HCT116 (cell line): Measurements from ENCODE around the gene DENND5B. TPM values are rescaled to one million over a fixed set of nuclear protein-coding genes. Genes with fewer than 3 reads are reported as not detected.

Source experiments
- ATAC-seq: fragments of 200-7000 bp; cut with Tn5 transposase; 2 replicates; pipeline ENCODE4 v1.9.1; 2020; ENCODE audit warnings: mild to moderate bottlenecking, moderate library complexity
- BruUV-seq: library from RNA; stranded (reverse); fragments of 400-500 nt; replicated peaks from 2 replicates; lab custom pipeline; 2021; lab: Mats Ljungman, UMichigan
- CTCF ChIA-PET: fragments of 300-600 bp; sonication (Branson Sonifier 250); formaldehyde crosslinking; loops from one replicate; lab custom pipeline; 2021; ENCODE audit warnings: antibody characterized with exemption; lab: Charles Lee
- POLR2A ChIA-PET: fragments of 300-600, 350-600 bp; sonication (Branson Sonifier 250); formaldehyde crosslinking; loops from one replicate; lab custom pipeline; 2021; ENCODE audit warnings: antibody characterized with exemption; lab: Charles Lee
- RAD21 ChIA-PET, 2 experiments: fragments of 300-600 bp; sonication (Branson Sonifier 250); formaldehyde crosslinking; loops; one replicate each; lab custom pipeline; 2023; ENCODE audit warnings: low total read pairs in 2 of 2; ENCODE audit not compliant: uncharacterized antibody in 2 of 2, unreplicated experiment in 2 of 2, low non-redundant PET in 1 of 2; lab: Charles Lee
- DNase-seq: peaks from one replicate; pipeline ENCODE4 v3.0.0-alpha.2; 2010; ENCODE audit warnings: low read depth, low spot score
- H2AFZ ChIP-seq: fragments of 200-600 bp; shearing (Covaris generic), sonication (generic); 2 replicates; pipeline ENCODE4 v1.6.1; 2017; ENCODE audit warnings: low read depth, mixed run types, mixed read lengths, antibody characterized with exemption, low read length; ENCODE audit not compliant: poor library complexity, severe bottlenecking
- H3K27ac ChIP-seq: 2 replicates; pipeline ENCODE4 v1.5.1; 2012; ENCODE audit warnings: low read depth, low read length
- H3K27me3 ChIP-seq: fragments of 200-600 bp; sonication (generic); 2 replicates; pipeline ENCODE4 v1.6.1; 2016; ENCODE audit warnings: mixed run types, low read length, mixed read lengths; ENCODE audit not compliant: insufficient read depth
- H3K36me3 ChIP-seq, 2 experiments: fragments of 200-500 bp in 1 of 2; fragments of 200-600 bp in 1 of 2; sonication (Bioruptor generic) in 1 of 2; sonication (generic) in 1 of 2; 2 replicates each; pipeline versions ENCODE4 v1.5.1 to v1.6.1; 2014 to 2016; ENCODE audit warnings: low read length in 2 of 2, inconsistent platforms in 1 of 2, mixed read lengths in 1 of 2, mixed run types in 1 of 2; ENCODE audit not compliant: insufficient read depth in 2 of 2, control insufficient read depth in 1 of 2
- H3K4me1 ChIP-seq, 2 experiments: fragments of 200-600 bp in 1 of 2; sonication (generic) in 1 of 2; 2 replicates each; pipeline versions ENCODE4 v1.5.1 to v1.6.1; 2012 to 2017; ENCODE audit warnings: low read length in 2 of 2, inconsistent platforms in 1 of 2, mild to moderate bottlenecking in 1 of 2, mixed read lengths in 1 of 2, mixed run types in 1 of 2, moderate library complexity in 1 of 2; ENCODE audit not compliant: insufficient read depth in 2 of 2, control insufficient read depth in 1 of 2
- H3K4me2 ChIP-seq: fragments of 200-600 bp; sonication (generic); 2 replicates; pipeline ENCODE4 v1.6.1; 2017; ENCODE audit warnings: mixed run types, low read length, mixed read lengths
- H3K4me3 ChIP-seq, 2 experiments: fragments of 200-600 bp in 1 of 2; sonication (generic) in 1 of 2; replicated peaks in 1 of 2; 2 replicates each; pipeline ENCODE4 v1.5.1; 2011 to 2016; ENCODE audit warnings: low read length in 2 of 2, control low read depth in 1 of 2, low read depth in 1 of 2, mild to moderate bottlenecking in 1 of 2, mixed read lengths in 1 of 2, mixed run types in 1 of 2
- H3K79me2 ChIP-seq: fragments of 200-600 bp; sonication (generic); 2 replicates; pipeline ENCODE4 v1.6.1; 2017; ENCODE audit warnings: mild to moderate bottlenecking, mixed run types, low read length, moderate library complexity, mixed read lengths; ENCODE audit not compliant: insufficient read depth
- H3K9ac ChIP-seq: fragments of 200-600 bp; sonication (generic); 2 replicates; pipeline ENCODE4 v1.6.1; 2016; ENCODE audit warnings: low read length, mixed read lengths
- H3K9me2 ChIP-seq: fragments of 200-600 bp; sonication (generic), shearing (Covaris generic); 2 replicates; pipeline ENCODE4 v1.6.1; 2017; ENCODE audit warnings: mixed run types, mild to moderate bottlenecking, moderate library complexity; ENCODE audit not compliant: insufficient read depth
- H3K9me3 ChIP-seq, 2 experiments: fragments of 200-500 bp in 1 of 2; fragments of 200-600 bp in 1 of 2; sonication (Bioruptor generic) in 1 of 2; sonication (generic) in 1 of 2; 2 replicates each; pipeline ENCODE4 v1.6.1; 2014 to 2017; ENCODE audit warnings: low read length in 2 of 2, mixed read lengths in 2 of 2, inconsistent platforms in 1 of 2, low read depth in 1 of 2, mild to moderate bottlenecking in 1 of 2, mixed run types in 1 of 2, moderate library complexity in 1 of 2; ENCODE audit not compliant: control insufficient read depth in 1 of 2, insufficient read depth in 1 of 2
- H4K20me1 ChIP-seq: fragments of 200-600 bp; sonication (generic), shearing (Covaris generic); 2 replicates; pipeline ENCODE4 v1.6.1; 2017; ENCODE audit warnings: mixed run types, mild to moderate bottlenecking, moderate library complexity; ENCODE audit not compliant: insufficient read depth
- CEBPB ChIP-seq: IDR thresholded peaks from 2 replicates; pipeline ENCODE4 v1.6.1; 2012; ENCODE audit warnings: low read depth
- CTCF ChIP-seq, 3 experiments: fragments of 200-600 bp in 1 of 3; sonication (generic) in 1 of 3; IDR thresholded peaks in 2 of 3; conservative IDR thresholded peaks in 1 of 3; 2 replicates each; pipeline ENCODE4 v1.5.1; 2012 to 2017; ENCODE audit warnings: low read depth in 2 of 3, low read length in 2 of 3, antibody characterized with exemption in 1 of 3, borderline replicate concordance in 1 of 3, control low read depth in 1 of 3, mild to moderate bottlenecking in 1 of 3, mixed read lengths in 1 of 3, mixed run types in 1 of 3, moderate library complexity in 1 of 3; ENCODE audit not compliant: insufficient read depth in 1 of 3
- EGR1 ChIP-seq: IDR thresholded peaks from 2 replicates; pipeline ENCODE4 v1.6.1; 2012; ENCODE audit warnings: low read depth
- ELF1 ChIP-seq: IDR thresholded peaks from 2 replicates; pipeline ENCODE4 v1.6.1; 2012; ENCODE audit warnings: low read depth, borderline replicate concordance
- EZH2 ChIP-seq: fragments of 200-600 bp; sonication (generic); IDR thresholded peaks from 2 replicates; pipeline ENCODE4 v1.6.1; 2017; ENCODE audit warnings: antibody characterized with exemption, mixed run types
- FOSL1 ChIP-seq: IDR thresholded peaks from 2 replicates; pipeline ENCODE4 v1.6.1; 2012; ENCODE audit warnings: low read depth
- JUND ChIP-seq: IDR thresholded peaks from 2 replicates; pipeline ENCODE4 v1.6.1; 2012
- POLR2AphosphoS5 ChIP-seq: IDR thresholded peaks from 2 replicates; pipeline ENCODE4 v1.6.1; 2011; ENCODE audit warnings: mild to moderate bottlenecking, low read depth, low read length, moderate library complexity
- REST ChIP-seq: IDR thresholded peaks from 2 replicates; pipeline ENCODE4 v1.6.1; 2012; ENCODE audit warnings: low read depth
- SIN3A ChIP-seq: IDR thresholded peaks from 2 replicates; pipeline ENCODE4 v1.6.1; 2012; ENCODE audit warnings: low read depth
- YY1 ChIP-seq: IDR thresholded peaks from 2 replicates; pipeline ENCODE4 v1.6.1; 2011; ENCODE audit warnings: low read length, low read depth, moderate library complexity, mild to moderate bottlenecking; ENCODE audit not compliant: insufficient replicate concordance; ENCODE audit errors: extremely low read depth
- ZFX ChIP-seq: fragments of 450-650 bp; IDR thresholded peaks from 2 replicates; pipeline ENCODE4 v1.6.1; 2017
- intact Hi-C: fragments of 100-400 bp; cut with micrococcal nuclease; formaldehyde crosslinking; loops from 2 replicates; pipeline ENCODE4 v1.10.0; 2022
- total RNA-seq: library from RNA; stranded (reverse); gene quantifications from one replicate; pipeline ENCODE4 v1.2.1, GENCODE V29; 2021; ENCODE audit not compliant: unreplicated experiment
- TF ChIP-seq, protein P1 (sequence below): IDR thresholded peaks from 2 replicates; pipeline ENCODE4 v1.6.1; 2011; ENCODE audit warnings: mild to moderate bottlenecking, low read length, moderate library complexity; ENCODE audit not compliant: insufficient replicate concordance; ENCODE audit errors: extremely low read depth
- TF ChIP-seq, protein P2 (sequence below): IDR thresholded peaks from 2 replicates; pipeline ENCODE4 v1.6.1; 2012
- TF ChIP-seq, protein P3 (sequence below): IDR thresholded peaks from 2 replicates; pipeline ENCODE4 v1.6.1; 2012

DENND5B gene
- total RNA-seq, 1 experiment from 2014 or later, result 19.2 TPM

DNA sequence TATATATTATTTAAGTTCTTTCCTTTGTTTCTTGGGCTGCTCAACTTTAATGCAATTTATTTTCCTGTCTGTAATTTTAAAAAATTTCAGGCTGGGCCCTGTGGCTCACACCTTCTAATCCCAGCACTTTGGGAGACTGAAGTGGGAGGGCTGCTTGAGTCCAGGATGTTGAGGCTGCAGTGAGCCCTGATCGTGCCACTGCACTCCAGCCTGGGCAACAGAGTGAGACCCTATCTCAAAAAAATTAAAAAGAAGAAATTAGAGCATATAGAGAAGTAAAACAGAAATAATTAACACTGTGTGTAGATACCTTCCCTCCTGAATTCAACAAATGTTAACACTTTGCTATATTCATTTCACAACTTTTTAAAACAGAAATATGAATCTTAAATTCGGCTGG lies 74.2 kb downstream of the DENND5B start:
- no peak overlapping the region for H3K9ac ChIP-seq
- no peaks in the 10 kb centered on the region for H3K9me3 ChIP-seq
- H3K4me2 ChIP-seq, result no peak overlapping the region
- ChIA-PET RAD21 (no interaction called here), POLR2A (no interaction called here), CTCF (no interaction called here)
- H3K36me3 ChIP-seq, result no peaks in the 10 kb centered on the region
- no peaks in the 10 kb centered on the region for H3K27me3 ChIP-seq
- H3K27ac ChIP-seq, result no peak overlapping the region
- H4K20me1 ChIP-seq, result no peaks in the 10 kb centered on the region
- H3K79me2 ChIP-seq, result peaks cover 25% of the 10 kb centered on the region
- DNase-seq (no peak), ATAC-seq (no peak)
- H3K4me3 ChIP-seq, result no peak overlapping the region
- intact Hi-C loops, result no loop called here
- H2AFZ ChIP-seq, result no peak overlapping the region
- no peaks in the 10 kb centered on the region for H3K9me2 ChIP-seq
- H3K4me1 ChIP-seq, result peaks cover 36 to 50% of the 10 kb centered on the region in 2 experiments
- no TSS peak for BruUV-seq
- no peak for TF ChIP-seq YY1
- no peak for TF ChIP-seq REST
- TF ChIP-seq, protein P1, sequence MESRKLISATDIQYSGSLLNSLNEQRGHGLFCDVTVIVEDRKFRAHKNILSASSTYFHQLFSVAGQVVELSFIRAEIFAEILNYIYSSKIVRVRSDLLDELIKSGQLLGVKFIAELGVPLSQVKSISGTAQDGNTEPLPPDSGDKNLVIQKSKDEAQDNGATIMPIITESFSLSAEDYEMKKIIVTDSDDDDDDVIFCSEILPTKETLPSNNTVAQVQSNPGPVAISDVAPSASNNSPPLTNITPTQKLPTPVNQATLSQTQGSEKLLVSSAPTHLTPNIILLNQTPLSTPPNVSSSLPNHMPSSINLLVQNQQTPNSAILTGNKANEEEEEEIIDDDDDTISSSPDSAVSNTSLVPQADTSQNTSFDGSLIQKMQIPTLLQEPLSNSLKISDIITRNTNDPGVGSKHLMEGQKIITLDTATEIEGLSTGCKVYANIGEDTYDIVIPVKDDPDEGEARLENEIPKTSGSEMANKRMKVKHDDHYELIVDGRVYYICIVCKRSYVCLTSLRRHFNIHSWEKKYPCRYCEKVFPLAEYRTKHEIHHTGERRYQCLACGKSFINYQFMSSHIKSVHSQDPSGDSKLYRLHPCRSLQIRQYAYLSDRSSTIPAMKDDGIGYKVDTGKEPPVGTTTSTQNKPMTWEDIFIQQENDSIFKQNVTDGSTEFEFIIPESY, result no peak
- TF ChIP-seq ELF1, result no peak
- no peak for TF ChIP-seq EGR1
- no peak for TF ChIP-seq CTCF (IDR thresholded peaks at IDR 0.05 in 2 of 3, conservative IDR thresholded peaks at IDR 0.05 in 1 of 3; ENCODE audit: borderline replicate concordance in 1 of 3, insufficient read depth in 1 of 3, low read depth in 2 of 3, low read length in 2 of 3)
- TF ChIP-seq, protein P2, sequence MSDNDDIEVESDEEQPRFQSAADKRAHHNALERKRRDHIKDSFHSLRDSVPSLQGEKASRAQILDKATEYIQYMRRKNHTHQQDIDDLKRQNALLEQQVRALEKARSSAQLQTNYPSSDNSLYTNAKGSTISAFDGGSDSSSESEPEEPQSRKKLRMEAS, result no peak
- TF ChIP-seq SIN3A, result no peak
- TF ChIP-seq ZFX, result no peak
- no peak for TF ChIP-seq CEBPB
- TF ChIP-seq POLR2AphosphoS5, result no peak
- no peak for TF ChIP-seq EZH2
- TF ChIP-seq, protein P3, sequence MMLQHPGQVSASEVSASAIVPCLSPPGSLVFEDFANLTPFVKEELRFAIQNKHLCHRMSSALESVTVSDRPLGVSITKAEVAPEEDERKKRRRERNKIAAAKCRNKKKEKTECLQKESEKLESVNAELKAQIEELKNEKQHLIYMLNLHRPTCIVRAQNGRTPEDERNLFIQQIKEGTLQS, result no peak
- TF ChIP-seq FOSL1, result no peak
- no peak for TF ChIP-seq JUND
